ENCODE results near the gene DNAI1. TPM values are rescaled to one million over a fixed set of nuclear protein-coding genes. Genes with fewer than 3 reads are reported as not detected.

DNAI1 gene
- total and polyA plus RNA-seq, 2 of the 4 experiments (the other 2 are of a cell fraction) = not detected

- H4K91ac ChIP-seq (ENCODE audit: insufficient read depth, low read depth, low read length) = no peak overlapping the region
- no peaks in the 10 kb centered on the region for H3K4me1 ChIP-seq (ENCODE audit: control insufficient read depth, insufficient read depth, low read length)
- DNase-seq (no peak), ATAC-seq (ENCODE audit: low read depth) (peak; percentile 37)
- no peak overlapping the region for H3K27ac ChIP-seq (ENCODE audit: insufficient read depth, low read length)
- no peak overlapping the region for H4K5ac ChIP-seq (ENCODE audit: low read depth, low read length)
- in situ Hi-C loops (cut with MboI; ENCODE audit: low sequenced_read_pairs) (no loop called here), dilution Hi-C loops (cut with HindIII; ENCODE audit: low sequenced_read_pairs, unreplicated experiment) (no loop called here), intact Hi-C loops (cut with micrococcal nuclease) (no loop called here)
- no peak overlapping the region for H2AFZ ChIP-seq (replicated peaks; ENCODE audit: low read length, poor library complexity)
- H3K4me3 ChIP-seq (ENCODE audit: insufficient read depth, low read depth, low read length) = no peak overlapping the region
- POLR2A ChIA-PET (ENCODE audit: unreplicated experiment) = no interaction called here
- H3K36me3 ChIP-seq (ENCODE audit: control insufficient read depth, insufficient read depth, low read length) = no peaks in the 10 kb centered on the region
- no peak overlapping the region for H3K56ac ChIP-seq (ENCODE audit: extremely low read depth, insufficient read depth, low read length)
- no peak overlapping the region for H4K8ac ChIP-seq (ENCODE audit: low read depth in 2 of 2, low read length in 2 of 2)
- WGBS, 2 experiments (ENCODE audit: extremely low coverage in 2 of 2, insufficient read length in 1 of 2) = 5% methylated on average over 3 of the region's 11 CpGs; no CpG with 5 or more reads in 1 of the 2 experiments
- H2AK9ac ChIP-seq (replicated peaks; ENCODE audit: low read depth, low read length, poor library complexity) = no peak overlapping the region
- H3K27me3 ChIP-seq (ENCODE audit: control insufficient read depth, insufficient read depth, low read length) = peaks cover 86% of the 10 kb centered on the region
- no peaks in the 10 kb centered on the region for H4K20me1 ChIP-seq (ENCODE audit: insufficient read depth, low read length)
- no peak overlapping the region for H2BK20ac ChIP-seq (ENCODE audit: low read depth, low read length)
- CTCF ChIA-PET = interaction anchor here (0.8 kb wide), 1 partner anchor 23 kb away, joined by 4 read pairs; no protein-coding TSS in a partner anchor
- no peak overlapping the region for H2BK5ac ChIP-seq (ENCODE audit: low read depth, low read length, poor library complexity, severe bottlenecking)
- no peak overlapping the region for H3K14ac ChIP-seq (replicated peaks; ENCODE audit: low read depth, low read length)
- TF ChIP-seq RCOR1 (IDR thresholded peaks at IDR 0.05; ENCODE audit: insufficient replicate concordance, low read length) (no peak), POLR2A (IDR thresholded peaks at IDR 0.05; ENCODE audit: low read depth, low read length) (no peak), MAFK (IDR thresholded peaks at IDR 0.05; ENCODE audit: low read depth, low read length) (no peak), CEBPB (IDR thresholded peaks at IDR 0.05; ENCODE audit: low read depth, low read length) (no peak), MXI1 (IDR thresholded peaks at IDR 0.05; ENCODE audit: borderline replicate concordance, low read depth, low read length) (no peak), FOS (IDR thresholded peaks at IDR 0.05; ENCODE audit: low read depth, low read length) (no peak), RAD21 (IDR thresholded peaks at IDR 0.05; ENCODE audit: low read length) (no peak), MAZ (IDR thresholded peaks at IDR 0.05; ENCODE audit: borderline replicate concordance, low read depth, low read length) (no peak), RFX5 (IDR thresholded peaks at IDR 0.05; ENCODE audit: low read depth, low read length) (no peak), SMC3 (IDR thresholded peaks at IDR 0.05; ENCODE audit: low read depth, low read length) (no peak), USF2 (IDR thresholded peaks at IDR 0.05; ENCODE audit: low read depth, low read length) (no peak), CTCF (conservative IDR thresholded peaks at IDR 0.05; ENCODE audit: low read depth, low read length) (no peak), NFE2L2 (IDR thresholded peaks at IDR 0.05; ENCODE audit: low read depth, low read length) (no peak), CHD1 (IDR thresholded peaks at IDR 0.05; ENCODE audit: low read depth, low read length) (no peak), ELK1 (IDR thresholded peaks at IDR 0.05; ENCODE audit: borderline replicate concordance, low read depth, low read length) (no peak), BHLHE40 (IDR thresholded peaks at IDR 0.05; ENCODE audit: low read depth, low read length) (no peak)
- H2BK120ac ChIP-seq (ENCODE audit: low read depth, low read length) = no peak overlapping the region
- no peak overlapping the region for H3K9ac ChIP-seq (ENCODE audit: low read depth, low read length)
- 0 out of 2 replicates have a peak, but pooled peaks cover 3% of the 10 kb centered on the region for H3K9me1 ChIP-seq (ENCODE audit: insufficient read depth, low read length)
- no peak overlapping the region for H2AK5ac ChIP-seq (ENCODE audit: low read depth, low read length)
- BruUV-seq (replicated peaks) = no TSS peak
- H3K9me3 ChIP-seq (ENCODE audit: control insufficient read depth, insufficient read depth, low read length) = no peaks in the 10 kb centered on the region
- H3K4me2 ChIP-seq (ENCODE audit: low read depth, low read length) = no peak overlapping the region
- no peaks in the 10 kb centered on the region for H3K79me1 ChIP-seq (ENCODE audit: low read depth in 1 of 2, low read length in 2 of 2)
- no peak overlapping the region for H3K18ac ChIP-seq (ENCODE audit: low read depth, low read length)
- H3K23ac ChIP-seq (ENCODE audit: low read depth, low read length) = no peak overlapping the region
- H3K4ac ChIP-seq (ENCODE audit: low read depth, low read length) = no peak overlapping the region
- no peak overlapping the region for H2BK15ac ChIP-seq (ENCODE audit: low read depth, low read length)
Measured at GRCh38 chr9:34570376-34570775, 111.8 kb downstream of the DNAI1 start.

All from IMR-90 (cell line).